GM19023 (cell line): ENCODE measurements around the gene PSME4.
"Not testable (repeated sequence)": the region's sequence is repeated elsewhere in the genome, so short reads cannot be mapped to it uniquely, and the experiment has no call there.

Experiments used
- ATAC-seq: cut with Tn5 transposase; IDR thresholded peaks from one replicate; pipeline ENCODE4 v1.9.1; 2021; ENCODE audit warnings: mild to moderate bottlenecking, moderate library complexity; ENCODE audit not compliant: unreplicated experiment

Gene PSME4

GRCh38 chr2:53886406-53887280 is 84.2 kb downstream of the PSME4 start:
- ATAC-seq, result no peak

- ATAC-seq, result no peak
Measured at GRCh38 chr2:53884883-53885282, 85.9 kb downstream of the PSME4 start.

DNA sequence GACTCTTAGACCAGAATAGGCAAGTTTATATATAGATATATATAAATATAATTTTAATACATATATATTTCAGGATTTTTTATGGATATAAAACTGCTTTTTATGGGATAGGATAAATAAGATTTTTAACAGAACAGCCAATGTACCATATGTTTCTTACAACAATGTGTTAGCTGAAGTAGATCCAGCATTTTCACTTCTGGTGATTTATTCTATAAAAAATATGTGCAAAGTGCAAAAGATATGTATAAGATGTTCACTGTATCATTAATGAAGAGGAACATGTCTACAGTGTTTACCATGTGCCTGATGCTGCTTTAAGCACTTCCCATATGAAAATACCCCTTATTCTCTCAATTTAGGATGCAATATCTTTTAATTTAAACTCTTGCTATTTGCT is 88.8 kb downstream of the PSME4 start:
- ATAC-seq, result no peak

DNA sequence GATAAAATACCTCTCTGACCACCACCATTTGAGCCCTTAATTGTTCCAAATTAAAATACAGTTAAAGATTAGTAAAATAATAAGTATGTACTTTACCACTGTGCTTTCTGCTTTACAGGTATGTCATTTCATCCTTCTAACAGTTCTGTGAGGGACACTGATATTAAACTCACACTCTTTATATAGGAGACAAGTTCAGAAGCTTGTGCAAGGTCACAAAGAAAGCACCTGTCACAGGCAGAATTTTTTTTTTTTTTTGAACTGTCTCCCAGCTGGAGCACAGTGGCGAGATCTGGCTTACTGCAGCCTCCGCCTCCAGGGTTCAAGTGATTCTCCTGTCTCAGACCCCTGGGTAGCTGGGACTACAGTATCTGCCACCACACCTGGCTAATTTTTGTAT is 89.4 kb downstream of the PSME4 start:
- ATAC-seq, result no peak

DNA sequence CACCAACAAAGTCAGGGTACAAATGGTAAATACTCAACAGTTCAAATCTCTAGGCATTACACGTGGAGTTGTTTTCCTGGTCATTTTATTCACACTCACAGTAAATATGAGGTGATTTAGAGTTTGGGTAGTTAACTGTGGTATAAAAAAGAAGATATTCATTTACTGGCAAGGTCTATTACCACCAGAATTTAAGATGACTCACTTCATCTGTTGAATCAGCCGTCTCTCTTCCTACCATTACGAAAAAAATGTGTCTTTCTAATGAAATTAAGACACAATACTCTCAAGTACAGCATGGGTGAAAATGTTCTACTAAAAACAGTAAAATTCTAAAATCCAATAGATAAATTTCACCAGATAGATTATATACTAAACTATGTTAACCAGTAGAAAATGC is 90.0 kb downstream of the PSME4 start:
- no peak for ATAC-seq

GRCh38 chr2:53877556-53877955 is 93.2 kb downstream of the PSME4 start:
- no peak for ATAC-seq

DNA sequence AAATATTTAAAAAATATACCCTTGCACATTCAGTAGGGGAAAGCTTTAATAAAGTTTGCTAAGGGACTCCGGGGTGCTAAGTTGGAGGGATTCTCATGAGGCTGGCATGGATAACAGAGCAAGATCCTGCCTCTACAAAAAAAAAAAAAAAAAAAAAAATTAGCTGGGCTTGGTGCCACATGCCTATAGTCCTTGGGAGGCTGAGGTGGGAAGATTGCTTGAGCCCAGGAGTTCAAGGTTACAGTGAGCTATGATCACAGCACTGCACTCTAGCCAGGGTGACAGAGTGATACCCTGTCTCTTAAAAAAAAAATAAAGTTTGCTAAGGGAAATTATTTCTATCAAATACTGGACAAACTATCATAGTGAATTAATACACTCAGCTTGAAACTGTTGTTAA is 93.7 kb downstream of the PSME4 start:
- no peak for ATAC-seq

- ATAC-seq, result no peak
Measured at GRCh38 chr2:53874401-53874950, 96.3 kb downstream of the PSME4 start.

DNA sequence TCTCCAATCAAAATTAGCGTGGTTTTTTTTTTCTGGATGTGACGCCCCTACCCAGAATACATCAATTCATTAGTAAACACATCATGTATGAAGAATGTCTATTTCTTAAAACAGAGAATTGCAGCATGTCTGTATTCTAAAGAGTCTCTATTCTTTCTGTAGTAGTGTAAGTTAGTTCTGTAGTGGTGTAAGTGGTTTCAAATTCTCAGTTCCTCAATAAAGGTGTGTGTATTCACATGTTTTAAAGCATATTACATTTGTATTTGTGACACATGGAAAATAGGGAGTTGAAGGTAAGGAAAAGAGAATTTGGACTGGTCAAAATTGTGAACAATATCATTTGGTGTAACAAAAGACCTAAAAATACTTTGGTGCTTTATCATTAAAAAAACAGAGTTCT is 103.0 kb downstream of the PSME4 start:
- ATAC-seq, result no peak

- no peak for ATAC-seq
Measured at GRCh38 chr2:53867169-53867568, 103.6 kb downstream of the PSME4 start.

DNA sequence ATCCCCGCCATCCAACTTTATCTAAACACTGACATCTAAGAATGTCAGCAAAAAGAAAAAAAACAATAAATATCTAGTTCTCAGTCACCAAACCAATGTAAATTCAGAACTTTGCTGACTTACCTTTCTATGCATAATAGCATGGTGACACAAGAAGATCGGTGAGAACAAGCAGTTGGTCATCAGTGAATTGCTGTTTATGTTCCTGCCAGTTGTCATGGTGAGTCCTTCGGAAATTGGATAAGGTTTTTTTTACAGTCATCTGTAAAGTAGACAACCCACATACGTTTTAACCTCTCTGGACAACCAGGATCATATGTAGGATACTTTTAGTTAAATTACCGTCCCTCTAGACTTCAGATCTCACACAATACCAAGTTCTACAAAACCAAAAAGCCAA is 104.8 kb downstream of the PSME4 start:
- ATAC-seq, result no peak

DNA sequence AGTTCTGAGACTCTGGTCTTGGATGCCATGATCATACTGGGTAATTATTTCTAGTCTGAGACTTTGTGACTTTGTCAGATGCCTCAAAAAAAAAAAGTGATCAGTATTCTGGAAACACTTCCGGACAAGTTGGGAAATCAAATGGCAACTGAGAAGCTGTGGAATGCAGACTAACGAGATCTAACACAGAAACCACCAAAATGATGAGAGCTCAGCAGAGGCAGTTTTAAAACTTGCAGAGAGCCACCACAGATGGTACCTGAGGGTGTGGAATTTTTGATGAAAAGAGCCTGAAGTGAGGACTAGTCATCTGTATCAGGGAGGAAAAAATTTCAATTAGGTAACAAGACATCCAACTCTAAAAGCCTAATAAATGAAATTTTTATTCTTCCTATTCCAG is 105.5 kb downstream of the PSME4 start:
- ATAC-seq, result no peak

- ATAC-seq, result no peak
Measured at GRCh38 chr2:53863538-53864227, 107.1 kb downstream of the PSME4 start.

- ATAC-seq, result no peak
Measured at GRCh38 chr2:53861824-53862223, 109.0 kb downstream of the PSME4 start.

DNA sequence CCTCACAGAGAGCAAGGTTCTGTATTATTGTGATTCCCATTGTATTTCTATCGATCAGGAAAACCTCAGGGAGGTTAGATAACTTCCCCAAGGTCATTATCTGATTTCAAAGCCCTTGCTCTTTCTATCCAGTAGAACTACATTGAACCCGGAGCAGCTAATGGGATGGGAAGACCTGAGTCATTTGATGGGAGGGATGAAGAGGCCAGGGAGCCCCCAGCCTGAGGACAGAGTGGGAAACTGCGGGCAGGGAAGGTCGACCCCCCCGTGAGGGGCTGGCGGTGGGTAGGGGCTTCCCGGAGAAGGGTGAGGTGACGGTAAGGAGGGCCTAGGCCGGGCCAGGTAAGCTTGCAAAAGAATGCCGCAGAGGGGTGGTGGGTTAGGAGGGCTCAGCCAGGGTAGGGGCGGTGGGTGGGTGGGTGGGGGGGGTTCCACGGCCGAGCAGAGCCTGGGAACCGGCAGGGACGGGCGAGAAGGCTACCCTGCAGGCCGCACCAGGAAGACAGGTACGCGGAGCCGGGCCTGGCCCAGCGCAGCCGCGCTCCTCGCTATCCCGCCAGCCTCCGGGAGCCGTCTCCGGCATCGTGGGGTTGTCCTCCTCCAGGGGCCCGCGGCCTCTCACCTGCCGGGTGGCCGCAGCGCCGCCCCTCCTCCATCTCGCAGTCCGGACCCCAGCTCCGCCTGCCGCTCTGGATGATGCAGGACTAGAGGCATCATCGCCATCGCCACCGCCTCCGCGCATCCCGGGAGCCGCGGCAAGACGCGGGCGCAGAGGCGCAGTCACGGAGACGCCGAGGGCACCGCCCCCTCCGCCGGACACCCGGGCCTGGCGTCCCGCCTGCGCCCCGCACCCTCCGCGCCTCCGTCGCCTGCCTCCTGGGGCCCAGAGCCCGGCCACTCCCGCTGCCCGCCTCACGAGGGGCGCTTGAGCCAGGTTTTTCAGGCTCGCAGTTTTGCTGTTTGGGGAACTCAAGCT is 111.3 kb downstream of the PSME4 start, which contains the start of gene GPR75:
GPR75 (minus strand) TSS at position 762 of the 976 bp plus-strand sequence. CDS start 5,211 bp downstream, outside the sequence.
- no peak for ATAC-seq

DNA sequence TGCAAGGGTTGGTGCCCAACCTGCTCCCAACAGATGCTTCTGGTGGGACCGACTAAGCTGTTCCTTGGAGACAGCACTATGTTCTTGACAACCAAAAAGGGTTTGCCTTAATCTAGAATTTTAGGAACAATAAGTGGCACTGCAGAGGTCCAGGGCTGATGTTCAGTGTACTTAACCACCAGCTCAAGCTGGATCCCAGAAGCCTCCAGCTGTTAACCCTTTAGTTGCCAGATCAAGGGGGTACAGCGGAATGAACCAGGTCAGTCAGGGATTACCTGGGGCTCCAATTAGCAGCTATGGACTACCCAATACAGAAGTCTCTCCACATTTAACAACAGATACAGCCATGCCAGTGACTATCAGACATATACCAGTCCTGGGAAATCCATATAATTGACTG is 114.5 kb downstream of the PSME4 start:
- ATAC-seq, result no peak

- ATAC-seq, result no peak
Measured at GRCh38 chr2:53854678-53855077, 116.1 kb downstream of the PSME4 start.

- no peak for ATAC-seq
Measured at GRCh38 chr2:53852532-53852931, 118.3 kb downstream of the PSME4 start.

DNA sequence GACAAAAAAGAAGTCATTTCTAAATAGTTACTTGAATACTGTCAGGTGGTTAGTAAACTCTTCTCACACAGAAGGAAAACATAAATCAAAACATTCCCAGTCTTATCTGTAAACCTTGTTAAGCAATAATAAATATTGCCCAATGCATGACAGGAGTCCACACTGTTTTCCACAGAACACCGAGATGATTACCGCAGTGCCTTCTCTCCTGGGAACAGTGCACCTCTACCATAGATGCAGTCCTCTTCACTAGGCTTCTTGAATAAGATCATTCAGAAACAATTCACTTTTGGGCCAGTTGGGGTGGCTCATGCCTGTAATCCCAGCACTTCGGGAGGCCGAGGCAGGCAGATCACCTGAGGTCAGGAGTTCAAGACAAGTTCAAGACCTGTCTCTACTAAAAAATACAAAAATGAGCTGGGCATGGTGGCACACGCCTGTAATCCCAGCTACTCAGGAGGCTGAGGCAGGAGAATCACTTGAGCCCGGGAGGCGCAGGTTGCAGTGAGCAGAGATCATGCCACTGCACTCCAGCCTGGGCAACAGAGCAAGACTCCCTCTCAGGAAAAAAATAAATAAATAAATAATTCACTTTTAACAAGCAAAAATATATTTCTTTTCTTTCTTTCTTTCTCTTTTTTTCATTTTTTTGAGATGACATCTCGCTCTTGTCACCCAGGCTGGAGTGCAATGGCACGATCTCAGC is 119.6 kb downstream of the PSME4 start:
- not testable (repeated sequence) for ATAC-seq

- no peak for ATAC-seq
Measured at GRCh38 chr2:53848062-53848461, 122.7 kb downstream of the PSME4 start.
